ENCODE results near the gene CFAP46. TPM values are rescaled to one million over a fixed set of nuclear protein-coding genes. Genes with fewer than 3 reads are reported as not detected.

CFAP46 gene
- total RNA-seq, 2 experiments from 2014 or later, result not detected

DNA sequence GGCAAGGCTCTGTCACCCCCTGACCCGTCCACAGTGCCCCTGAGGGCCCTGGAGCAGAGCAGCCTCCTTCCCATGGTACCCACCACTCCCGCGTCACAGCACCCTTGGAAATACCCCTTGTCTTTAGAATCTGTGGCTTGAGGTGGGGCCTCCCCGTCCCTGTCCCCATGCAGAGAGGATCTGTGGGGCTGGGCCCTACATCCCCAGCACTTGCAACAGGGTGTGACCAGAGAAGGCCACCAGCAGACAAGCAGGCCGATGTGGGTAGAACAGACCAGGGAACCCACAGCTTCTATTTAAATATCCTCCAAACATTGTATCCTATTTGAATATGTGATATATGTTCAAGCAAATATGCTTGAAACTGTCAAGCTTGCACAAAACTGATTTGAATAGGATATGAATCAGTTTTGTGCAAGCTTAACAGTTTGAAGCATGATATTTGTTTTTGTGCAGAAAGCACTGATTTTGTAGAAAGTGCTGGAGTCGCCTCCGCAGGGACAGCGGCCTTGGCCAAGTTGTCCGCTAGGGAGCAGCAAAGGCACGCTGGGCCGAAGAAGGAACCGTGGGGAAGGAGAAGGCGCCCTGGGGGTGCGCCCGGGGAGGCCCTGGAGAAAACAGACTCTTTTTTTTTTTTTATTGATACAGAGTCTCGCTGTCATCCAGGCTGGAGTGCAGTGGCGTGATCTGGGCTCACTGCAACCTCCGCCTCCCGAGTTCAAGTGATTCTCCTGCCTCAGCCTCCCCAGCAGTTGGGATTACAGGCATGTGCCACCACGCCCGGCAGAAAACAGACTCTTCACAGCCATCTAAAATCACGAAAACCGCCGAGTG is 2.2 kb downstream of the CFAP46 start:
- Mint-ChIP-seq H3K36me3 (ENCODE audit: low read depth) (no peaks in the 10 kb centered on the region), H3K9me3 (no peaks in the 10 kb centered on the region), H3K4me3 (no peak overlapping the region), H3K27me3 (peaks cover 54% of the 10 kb centered on the region), H3K27ac (no peak overlapping the region), H3K4me1 (ENCODE audit: low read depth) (peaks cover 4% of the 10 kb centered on the region)
- ChIA-PET POLR2A (no interaction called here), CTCF (no interaction called here)
- H3K9me3 ChIP-seq (ENCODE audit: control insufficient read depth in 1 of 2, insufficient read depth in 1 of 2, low read length in 2 of 2), result peaks cover 0 to 16% of the 10 kb centered on the region in 2 experiments
- intact Hi-C loops (cut with DNase I, micrococcal nuclease), result no loop called here
- no peak for TF ChIP-seq CTCF (IDR thresholded peaks at IDR 0.05)
- no peak for ATAC-seq (ENCODE audit: poor library complexity)
- no peak overlapping the region for H3K4me3 ChIP-seq (ENCODE audit: low read length)
- H3K4me1 ChIP-seq (ENCODE audit: insufficient read depth, low read length), result peaks cover 8% of the 10 kb centered on the region
- no peak overlapping the region for H3K27ac ChIP-seq (ENCODE audit: low read depth in 1 of 2, low read length in 2 of 2)
- H3K36me3 ChIP-seq (ENCODE audit: insufficient read depth, low read length), result no peaks in the 10 kb centered on the region
- peak in 6 of 14 experiments; percentile 0 to 43 (median 18) for DNase-seq
- H3K27me3 ChIP-seq (ENCODE audit: control insufficient read depth in 1 of 2, insufficient read depth in 2 of 2, low read length in 2 of 2), result peaks cover 38 to 52% of the 10 kb centered on the region in 2 experiments

GRCh38 chr10:132939378-132939955 is 2.9 kb downstream of the CFAP46 start:
- Mint-ChIP-seq H3K9me3 (no peaks in the 10 kb centered on the region), H3K4me3 (no peak overlapping the region), H3K36me3 (ENCODE audit: low read depth) (no peaks in the 10 kb centered on the region), H3K27ac (no peak overlapping the region), H3K4me1 (ENCODE audit: low read depth) (peaks cover 4% of the 10 kb centered on the region), H3K27me3 (peaks cover 47% of the 10 kb centered on the region)
- peaks cover 8% of the 10 kb centered on the region for H3K4me1 ChIP-seq (ENCODE audit: insufficient read depth, low read length)
- H3K4me3 ChIP-seq (ENCODE audit: low read length), result no peak overlapping the region
- peaks cover 37 to 52% of the 10 kb centered on the region in 2 experiments for H3K27me3 ChIP-seq (ENCODE audit: control insufficient read depth in 1 of 2, insufficient read depth in 2 of 2, low read length in 2 of 2)
- ChIA-PET CTCF (no interaction called here), POLR2A (no interaction called here)
- no peak overlapping the region for H3K27ac ChIP-seq (ENCODE audit: low read depth in 1 of 2, low read length in 2 of 2)
- ATAC-seq (ENCODE audit: poor library complexity), result no peak
- peaks cover 0 to 16% of the 10 kb centered on the region in 2 experiments for H3K9me3 ChIP-seq (ENCODE audit: control insufficient read depth in 1 of 2, insufficient read depth in 1 of 2, low read length in 2 of 2)
- no peak for TF ChIP-seq CTCF (IDR thresholded peaks at IDR 0.05)
- intact Hi-C loops (cut with DNase I, micrococcal nuclease), result no loop called here
- peak in 1 of 14 experiments; percentile 4 for DNase-seq
- H3K36me3 ChIP-seq (ENCODE audit: insufficient read depth, low read length), result no peaks in the 10 kb centered on the region

- Mint-ChIP-seq H3K36me3 (ENCODE audit: low read depth) (no peaks in the 10 kb centered on the region), H3K9me3 (no peaks in the 10 kb centered on the region), H3K27ac (no peak overlapping the region), H3K4me1 (ENCODE audit: low read depth) (peaks cover 4% of the 10 kb centered on the region), H3K4me3 (no peak overlapping the region), H3K27me3 (peaks cover 40% of the 10 kb centered on the region)
- no peak overlapping the region for H3K27ac ChIP-seq (ENCODE audit: low read depth in 1 of 2, low read length in 2 of 2)
- ChIA-PET CTCF (no interaction called here), POLR2A (no interaction called here)
- no peak overlapping the region for H3K4me3 ChIP-seq (ENCODE audit: low read length)
- H3K9me3 ChIP-seq (ENCODE audit: control insufficient read depth in 1 of 2, insufficient read depth in 1 of 2, low read length in 2 of 2), result peaks cover 0 to 17% of the 10 kb centered on the region in 2 experiments
- DNase-seq (peak in 1 of 14 experiments; percentile 1), ATAC-seq (ENCODE audit: poor library complexity) (no peak)
- H3K4me1 ChIP-seq (ENCODE audit: insufficient read depth, low read length), result peaks cover 8% of the 10 kb centered on the region
- no peaks in the 10 kb centered on the region for H3K36me3 ChIP-seq (ENCODE audit: insufficient read depth, low read length)
- intact Hi-C loops (cut with DNase I, micrococcal nuclease), result no loop called here
- no peak for TF ChIP-seq CTCF (IDR thresholded peaks at IDR 0.05)
- H3K27me3 ChIP-seq (ENCODE audit: control insufficient read depth in 1 of 2, insufficient read depth in 2 of 2, low read length in 2 of 2), result peaks cover 31 to 47% of the 10 kb centered on the region in 2 experiments
Measured at GRCh38 chr10:132938472-132939339, 3.7 kb downstream of the CFAP46 start.
